DOHH2 (cell line): Measurements from ENCODE around the gene RAB31.

Experiments used
- H3F3A ChIP-seq: fragments of 200-600 bp; sonication (generic), shearing (Covaris generic); 2 replicates; pipeline ENCODE4 v1.6.0; 2016; ENCODE audit warnings: antibody characterized with exemption, mild to moderate bottlenecking; ENCODE audit not compliant: control insufficient read depth, insufficient read depth
- H3K27ac ChIP-seq: fragments of 200-600 bp; sonication (generic); 2 replicates; pipeline ENCODE4 v1.5.1; 2014; ENCODE audit warnings: low read depth, mild to moderate bottlenecking, low read length, moderate library complexity
- H3K27me3 ChIP-seq: fragments of 200-600 bp; sonication (generic); 2 replicates; pipeline ENCODE4 v1.6.1; 2014; ENCODE audit warnings: mild to moderate bottlenecking, low read length, mixed read lengths; ENCODE audit not compliant: control insufficient read depth
- H3K36me3 ChIP-seq: fragments of 200-600 bp; sonication (generic); 2 replicates; pipeline ENCODE4 v1.6.1; 2014; ENCODE audit warnings: mild to moderate bottlenecking, low read length, moderate library complexity, mixed read lengths; ENCODE audit not compliant: control insufficient read depth
- H3K4me1 ChIP-seq: fragments of 200-600 bp; sonication (generic); 2 replicates; pipeline ENCODE4 v1.6.1; 2014; ENCODE audit warnings: mild to moderate bottlenecking, low read length, mixed read lengths; ENCODE audit not compliant: control insufficient read depth
- H3K4me2 ChIP-seq: fragments of 200-600 bp; sonication (generic); 2 replicates; pipeline ENCODE4 v1.6.0; 2014; ENCODE audit warnings: mild to moderate bottlenecking, low read length, moderate library complexity
- H3K4me3 ChIP-seq: fragments of 200-600 bp; sonication (generic); 2 replicates; pipeline ENCODE4 v1.5.1; 2014; ENCODE audit warnings: mild to moderate bottlenecking, low read length, mixed read lengths
- H3K79me2 ChIP-seq: fragments of 200-600 bp; sonication (generic); 2 replicates; pipeline ENCODE4 v1.6.1; 2014; ENCODE audit warnings: mild to moderate bottlenecking, low read length, mixed read lengths; ENCODE audit not compliant: control insufficient read depth
- H3K9me2 ChIP-seq: fragments of 200-600 bp; sonication (generic); replicated peaks from 2 replicates; pipeline ENCODE4 v1.6.1; 2014; ENCODE audit warnings: mild to moderate bottlenecking, low read length, mixed read lengths; ENCODE audit not compliant: control insufficient read depth
- H3K9me3 ChIP-seq: fragments of 200-600 bp; sonication (generic); 2 replicates; pipeline ENCODE4 v1.6.1; 2014; ENCODE audit warnings: antibody characterized with exemption, low read length, mixed read lengths; ENCODE audit not compliant: control insufficient read depth, insufficient read depth
- H4K20me1 ChIP-seq: fragments of 200-600 bp; sonication (generic); 2 replicates; pipeline ENCODE4 v1.6.0; 2014; ENCODE audit warnings: low read depth, mild to moderate bottlenecking, antibody characterized with exemption, low read length, moderate library complexity; ENCODE audit not compliant: control insufficient read depth, insufficient read depth
- EZH2phosphoT487 ChIP-seq: fragments of 200-600 bp; sonication (generic); IDR thresholded peaks from 2 replicates; pipeline ENCODE4 v1.6.1; 2017; ENCODE audit warnings: borderline replicate concordance, mild to moderate bottlenecking, antibody characterized with exemption, low read length, moderate library complexity, mixed read lengths
- TF ChIP-seq, protein P1 (sequence below): fragments of 200-600 bp; sonication (generic); IDR thresholded peaks from one replicate; pipeline ENCODE4 v1.5.1; 2014; ENCODE audit warnings: antibody characterized with exemption, mild to moderate bottlenecking, low read depth, low read length; ENCODE audit not compliant: poor library complexity, severe bottlenecking

Gene RAB31

DNA sequence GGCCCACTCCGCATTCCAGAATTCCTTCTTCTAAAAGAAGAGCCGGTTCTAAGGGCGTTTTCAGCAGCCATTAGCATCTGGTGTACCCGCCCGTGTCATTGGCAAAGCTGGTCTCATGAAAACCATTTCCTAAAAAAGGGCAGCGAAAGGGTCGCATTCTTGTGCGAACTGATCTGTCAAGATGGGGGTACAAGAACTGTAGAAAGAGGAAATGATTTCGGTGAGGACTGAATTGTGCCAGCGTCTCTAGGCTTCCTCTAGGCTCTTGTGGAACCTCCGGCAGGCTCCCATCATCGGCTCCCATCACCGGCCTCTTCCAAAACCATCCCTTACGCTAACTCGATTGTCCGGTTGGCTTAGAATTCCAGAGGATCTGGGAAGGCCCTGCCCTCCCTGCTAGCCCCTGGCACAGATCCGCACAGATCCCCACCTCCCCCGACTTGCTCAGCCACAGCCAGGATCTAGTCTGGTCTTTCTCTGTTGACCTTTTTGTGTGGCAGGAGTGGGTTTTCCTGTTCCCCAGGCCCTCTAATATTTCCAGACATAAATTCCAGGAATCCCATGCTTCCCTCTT, 1.3 kb downstream of the RAB31 start:
- Histone ChIP-seq H3K4me2 (no peak overlapping the region), H4K20me1 (no peaks in the 10 kb centered on the region; the same call in 1 of the 2 replicates), H3K79me2 (no peaks in the 10 kb centered on the region), H3K4me1 (peaks cover 4% of the 10 kb centered on the region; the same call in 1 of the 2 replicates), H3K27me3 (peaks cover 85% of the 10 kb centered on the region), H3K36me3 (no peaks in the 10 kb centered on the region), H3K9me2 (no peaks in the 10 kb centered on the region), H3K4me3 (no peak overlapping the region), H3K27ac (no peak overlapping the region), H3F3A (no peaks in the 10 kb centered on the region), H3K9me3 (no peaks in the 10 kb centered on the region)
- peak; percentile 14 for TF ChIP-seq EZH2phosphoT487
- TF ChIP-seq, protein P1, sequence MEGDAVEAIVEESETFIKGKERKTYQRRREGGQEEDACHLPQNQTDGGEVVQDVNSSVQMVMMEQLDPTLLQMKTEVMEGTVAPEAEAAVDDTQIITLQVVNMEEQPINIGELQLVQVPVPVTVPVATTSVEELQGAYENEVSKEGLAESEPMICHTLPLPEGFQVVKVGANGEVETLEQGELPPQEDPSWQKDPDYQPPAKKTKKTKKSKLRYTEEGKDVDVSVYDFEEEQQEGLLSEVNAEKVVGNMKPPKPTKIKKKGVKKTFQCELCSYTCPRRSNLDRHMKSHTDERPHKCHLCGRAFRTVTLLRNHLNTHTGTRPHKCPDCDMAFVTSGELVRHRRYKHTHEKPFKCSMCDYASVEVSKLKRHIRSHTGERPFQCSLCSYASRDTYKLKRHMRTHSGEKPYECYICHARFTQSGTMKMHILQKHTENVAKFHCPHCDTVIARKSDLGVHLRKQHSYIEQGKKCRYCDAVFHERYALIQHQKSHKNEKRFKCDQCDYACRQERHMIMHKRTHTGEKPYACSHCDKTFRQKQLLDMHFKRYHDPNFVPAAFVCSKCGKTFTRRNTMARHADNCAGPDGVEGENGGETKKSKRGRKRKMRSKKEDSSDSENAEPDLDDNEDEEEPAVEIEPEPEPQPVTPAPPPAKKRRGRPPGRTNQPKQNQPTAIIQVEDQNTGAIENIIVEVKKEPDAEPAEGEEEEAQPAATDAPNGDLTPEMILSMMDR = no peak

DNA sequence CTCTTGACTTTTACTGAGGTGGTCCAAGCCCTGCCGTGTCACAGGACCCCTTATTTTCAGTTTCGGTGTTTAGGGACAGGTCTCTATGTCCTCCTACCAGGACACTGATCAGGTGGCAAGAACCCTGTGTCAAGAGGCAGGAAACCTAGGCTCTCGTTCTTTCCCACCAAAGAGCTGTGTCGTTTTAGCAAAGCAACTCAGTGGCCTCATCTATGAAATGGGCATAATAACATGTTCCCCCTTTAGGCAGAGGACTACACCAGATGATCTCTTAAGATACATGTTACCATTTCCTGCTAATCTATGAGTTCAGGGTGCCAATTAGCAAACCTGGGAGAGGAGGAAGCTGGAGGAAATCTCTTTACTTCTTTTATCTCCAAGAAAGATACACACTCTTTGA, 1.9 kb downstream of the RAB31 start:
- H3K9me3 ChIP-seq = no peaks in the 10 kb centered on the region
- H3K27me3 ChIP-seq = peaks cover 78% of the 10 kb centered on the region
- no peak overlapping the region for H3K4me3 ChIP-seq
- H3K4me1 ChIP-seq = peaks cover 4% of the 10 kb centered on the region; the same call in 1 of the 2 replicates
- H3K36me3 ChIP-seq = no peaks in the 10 kb centered on the region
- H4K20me1 ChIP-seq = no peaks in the 10 kb centered on the region; the same call in 1 of the 2 replicates
- H3K79me2 ChIP-seq = no peaks in the 10 kb centered on the region
- TF ChIP-seq, protein P1 = no peak
- TF ChIP-seq EZH2phosphoT487 = no peak
- no peak overlapping the region for H3K27ac ChIP-seq
- H3K4me2 ChIP-seq = no peak overlapping the region
- H3K9me2 ChIP-seq = no peaks in the 10 kb centered on the region
- H3F3A ChIP-seq = no peaks in the 10 kb centered on the region

DNA sequence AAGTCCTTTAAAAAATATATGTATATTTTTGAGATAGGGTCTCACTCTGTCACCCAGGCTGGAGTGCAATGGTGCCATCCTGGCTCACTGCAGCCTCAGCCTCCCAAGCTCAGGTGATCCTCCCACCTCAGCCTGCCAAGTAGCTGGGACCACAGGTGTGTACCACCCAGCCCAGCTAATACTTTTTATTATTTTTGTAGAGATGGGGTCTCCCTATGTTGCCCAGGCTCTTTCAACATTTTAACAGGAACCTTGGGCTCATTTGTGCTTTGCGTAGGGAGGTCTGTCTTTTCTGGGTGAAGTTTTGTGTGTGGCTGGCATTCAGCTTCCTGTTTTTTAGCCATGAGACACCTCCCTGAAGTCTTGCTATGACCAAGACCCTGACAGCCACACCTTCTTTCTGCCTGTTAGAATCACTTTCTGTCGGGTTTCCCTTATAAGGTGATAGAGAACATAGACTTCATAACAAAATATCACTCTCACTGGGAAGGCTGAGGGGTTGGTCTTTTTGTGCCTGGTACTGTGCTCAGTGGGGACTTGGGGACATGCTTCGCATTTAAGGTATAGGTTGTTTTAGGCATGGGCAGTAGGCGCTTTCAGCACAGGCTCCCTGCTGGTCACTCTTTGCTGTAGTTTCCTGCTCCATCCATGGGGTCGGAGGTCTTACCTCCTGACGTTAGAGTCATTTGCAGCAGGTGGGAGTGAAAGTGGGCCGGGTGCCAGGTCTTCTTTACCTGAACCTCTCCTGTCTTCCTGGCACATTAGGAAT, 3.4 kb downstream of the RAB31 start:
- no peaks in the 10 kb centered on the region for H3K36me3 ChIP-seq
- no peak overlapping the region for H3K27ac ChIP-seq
- no peaks in the 10 kb centered on the region for H3K79me2 ChIP-seq
- peaks cover 4% of the 10 kb centered on the region; the same call in 1 of the 2 replicates for H3K4me1 ChIP-seq
- no peaks in the 10 kb centered on the region for H3F3A ChIP-seq
- TF ChIP-seq EZH2phosphoT487 = 0 out of 2 replicates have a peak, but pooled peaks have one; percentile 16
- TF ChIP-seq, protein P1 = no peak
- no peak overlapping the region for H3K4me2 ChIP-seq
- no peaks in the 10 kb centered on the region for H3K9me2 ChIP-seq
- H3K9me3 ChIP-seq = no peaks in the 10 kb centered on the region
- no peak overlapping the region for H3K4me3 ChIP-seq
- peaks cover 70% of the 10 kb centered on the region for H3K27me3 ChIP-seq
- no peaks in the 10 kb centered on the region; the same call in 1 of the 2 replicates for H4K20me1 ChIP-seq
